ENCODE measurements around the gene LRCH4. TPM values are rescaled to one million over a fixed set of nuclear protein-coding genes. Genes with fewer than 3 reads are reported as not detected.

Gene LRCH4
- total RNA-seq, 1 experiment from 2014 or later, result 29.0 TPM

GRCh38 chr7:100562195-100563099 lies 23.5 kb downstream of the LRCH4 start:
- Mint-ChIP-seq H3K9me3 (ENCODE audit: low read depth, unreplicated experiment) (no peaks in the 10 kb centered on the region), H3K36me3 (ENCODE audit: insufficient read depth, unreplicated experiment) (peaks cover 47% of the 10 kb centered on the region), H3K27me3 (ENCODE audit: unreplicated experiment) (no peaks in the 10 kb centered on the region), H3K4me3 (ENCODE audit: low read depth, unreplicated experiment) (no peak overlapping the region), H3K4me1 (ENCODE audit: low read depth, unreplicated experiment) (peaks cover 10% of the 10 kb centered on the region), H3K27ac (ENCODE audit: unreplicated experiment) (no peak overlapping the region)
- CTCF ChIA-PET, result no interaction called here
- TF ChIP-seq, protein P1, sequence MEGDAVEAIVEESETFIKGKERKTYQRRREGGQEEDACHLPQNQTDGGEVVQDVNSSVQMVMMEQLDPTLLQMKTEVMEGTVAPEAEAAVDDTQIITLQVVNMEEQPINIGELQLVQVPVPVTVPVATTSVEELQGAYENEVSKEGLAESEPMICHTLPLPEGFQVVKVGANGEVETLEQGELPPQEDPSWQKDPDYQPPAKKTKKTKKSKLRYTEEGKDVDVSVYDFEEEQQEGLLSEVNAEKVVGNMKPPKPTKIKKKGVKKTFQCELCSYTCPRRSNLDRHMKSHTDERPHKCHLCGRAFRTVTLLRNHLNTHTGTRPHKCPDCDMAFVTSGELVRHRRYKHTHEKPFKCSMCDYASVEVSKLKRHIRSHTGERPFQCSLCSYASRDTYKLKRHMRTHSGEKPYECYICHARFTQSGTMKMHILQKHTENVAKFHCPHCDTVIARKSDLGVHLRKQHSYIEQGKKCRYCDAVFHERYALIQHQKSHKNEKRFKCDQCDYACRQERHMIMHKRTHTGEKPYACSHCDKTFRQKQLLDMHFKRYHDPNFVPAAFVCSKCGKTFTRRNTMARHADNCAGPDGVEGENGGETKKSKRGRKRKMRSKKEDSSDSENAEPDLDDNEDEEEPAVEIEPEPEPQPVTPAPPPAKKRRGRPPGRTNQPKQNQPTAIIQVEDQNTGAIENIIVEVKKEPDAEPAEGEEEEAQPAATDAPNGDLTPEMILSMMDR (IDR thresholded peaks at IDR 0.05; ENCODE audit: unreplicated experiment), result no peak
- DNase-seq, result no peak
- no TSS peak for BruUV-seq (replicated peaks)
- intact Hi-C loops (cut with micrococcal nuclease; ENCODE audit: unreplicated experiment), result no loop called here

DNA sequence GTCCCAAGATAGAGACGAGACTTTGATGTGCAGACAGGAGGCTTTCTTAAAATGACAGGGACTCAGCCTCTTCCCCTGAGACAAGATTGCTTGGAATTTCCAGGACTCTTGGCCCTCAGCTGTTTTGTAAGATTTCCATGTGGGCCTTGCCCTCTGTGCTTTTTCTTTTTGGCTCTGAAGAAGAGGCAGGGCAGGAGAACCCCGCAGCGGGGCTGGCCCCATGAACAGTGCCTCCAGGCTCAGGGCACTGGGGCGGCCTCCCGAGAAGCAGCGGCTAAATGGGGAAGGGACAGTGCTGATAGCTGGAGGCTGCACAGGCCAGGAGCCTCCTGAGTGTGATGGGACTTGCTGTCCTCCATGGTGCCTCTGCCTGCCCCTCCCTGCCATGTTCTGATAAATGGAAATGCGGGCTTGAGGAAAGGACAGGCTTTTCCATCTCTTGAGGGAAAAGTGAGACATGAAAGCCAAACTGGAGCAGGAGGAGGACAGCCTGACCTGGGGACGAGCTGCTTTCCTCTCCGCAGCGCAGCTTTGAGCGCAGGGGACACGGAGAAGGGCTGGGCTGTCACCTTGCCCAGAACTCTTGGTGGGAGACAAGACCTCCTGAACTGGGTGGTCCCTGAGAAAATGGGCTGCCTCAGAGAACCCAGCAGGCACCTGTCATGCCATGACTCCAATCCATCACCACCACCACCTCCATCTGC lies 24.3 kb downstream of the LRCH4 start:
- no peaks in the 10 kb centered on the region for H3K27me3 Mint-ChIP-seq (ENCODE audit: unreplicated experiment)
- H3K4me3 Mint-ChIP-seq (ENCODE audit: low read depth, unreplicated experiment), result no peak overlapping the region
- no peaks in the 10 kb centered on the region for H3K9me3 Mint-ChIP-seq (ENCODE audit: low read depth, unreplicated experiment)
- no peak for DNase-seq
- H3K36me3 Mint-ChIP-seq (ENCODE audit: insufficient read depth, unreplicated experiment), result peaks cover 51% of the 10 kb centered on the region
- no TSS peak for BruUV-seq (replicated peaks)
- CTCF ChIA-PET, result no interaction called here
- intact Hi-C loops (cut with micrococcal nuclease; ENCODE audit: unreplicated experiment), result no loop called here
- H3K27ac Mint-ChIP-seq (ENCODE audit: unreplicated experiment), result no peak overlapping the region
- H3K4me1 Mint-ChIP-seq (ENCODE audit: low read depth, unreplicated experiment), result peaks cover 5% of the 10 kb centered on the region
- TF ChIP-seq, protein P1 (IDR thresholded peaks at IDR 0.05; ENCODE audit: unreplicated experiment), result no peak

DNA sequence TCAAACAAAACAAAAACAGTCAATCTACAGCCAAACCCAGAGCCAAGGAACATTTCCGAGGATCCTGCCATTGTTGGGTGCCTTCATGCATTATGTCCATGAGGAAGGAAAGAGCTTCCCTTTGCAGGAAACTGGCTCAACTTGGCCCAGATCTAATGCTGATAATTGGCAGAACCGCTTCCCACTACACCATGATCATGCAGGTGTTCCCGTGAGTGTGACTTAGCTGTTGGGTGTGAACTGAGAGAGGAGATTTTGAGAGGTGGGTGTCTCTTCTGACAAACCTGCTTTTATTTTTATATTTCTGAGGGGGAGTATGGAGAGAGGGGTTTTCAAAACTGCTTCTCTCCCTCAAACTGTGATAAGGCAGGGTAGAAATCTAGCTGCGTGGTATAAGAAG lies 26.8 kb downstream of the LRCH4 start:
- Mint-ChIP-seq H3K27me3 (ENCODE audit: unreplicated experiment) (no peaks in the 10 kb centered on the region), H3K27ac (ENCODE audit: unreplicated experiment) (no peak overlapping the region), H3K36me3 (ENCODE audit: insufficient read depth, unreplicated experiment) (peaks cover 48% of the 10 kb centered on the region), H3K4me3 (ENCODE audit: low read depth, unreplicated experiment) (no peak overlapping the region), H3K9me3 (ENCODE audit: low read depth, unreplicated experiment) (no peaks in the 10 kb centered on the region), H3K4me1 (ENCODE audit: low read depth, unreplicated experiment) (no peaks in the 10 kb centered on the region)
- DNase-seq, result no peak
- BruUV-seq (replicated peaks), result no TSS peak
- CTCF ChIA-PET, result interaction anchor here (0.6 to 2.2 kb wide), 9 partner anchors 9 to 461 kb away, joined by 3 to 12 read pairs (median 4); partner anchors contain the start of gene POP7
- TF ChIP-seq, protein P1 (IDR thresholded peaks at IDR 0.05; ENCODE audit: unreplicated experiment), result no peak
- intact Hi-C loops (cut with micrococcal nuclease; ENCODE audit: unreplicated experiment), result loop anchor here (2.0 kb wide), 1 partner anchor 90 kb away; no protein-coding TSS in a partner anchor

DNA sequence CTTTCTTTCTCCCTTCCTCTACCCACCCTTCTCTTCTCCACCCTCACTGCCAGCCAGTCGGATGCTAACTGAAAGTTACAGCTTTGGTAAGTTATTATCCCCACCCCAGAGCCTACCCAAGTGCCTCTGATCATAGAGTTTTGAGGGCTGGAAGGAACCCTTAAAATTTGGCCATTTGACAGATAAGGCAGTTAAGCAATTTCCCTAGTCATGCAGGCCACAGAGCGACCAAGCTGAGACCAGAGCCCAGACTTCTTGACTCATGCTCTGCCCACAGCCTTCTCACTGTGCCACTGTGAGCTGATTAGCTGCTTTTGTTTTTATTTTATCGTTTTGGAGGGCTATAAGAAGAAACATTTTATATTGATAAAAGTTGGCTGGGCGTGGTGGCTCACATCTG lies 29.4 kb downstream of the LRCH4 start:
- TF ChIP-seq, protein P1 (IDR thresholded peaks at IDR 0.05; ENCODE audit: unreplicated experiment), result no peak
- no peak for DNase-seq
- H3K27ac Mint-ChIP-seq (ENCODE audit: unreplicated experiment), result no peak overlapping the region
- peaks cover 48% of the 10 kb centered on the region for H3K36me3 Mint-ChIP-seq (ENCODE audit: insufficient read depth, unreplicated experiment)
- intact Hi-C loops (cut with micrococcal nuclease; ENCODE audit: unreplicated experiment), result no loop called here
- BruUV-seq (replicated peaks), result no TSS peak
- H3K9me3 Mint-ChIP-seq (ENCODE audit: low read depth, unreplicated experiment), result no peaks in the 10 kb centered on the region
- H3K4me3 Mint-ChIP-seq (ENCODE audit: low read depth, unreplicated experiment), result no peak overlapping the region
- no peaks in the 10 kb centered on the region for H3K27me3 Mint-ChIP-seq (ENCODE audit: unreplicated experiment)
- CTCF ChIA-PET, result no interaction called here
- no peaks in the 10 kb centered on the region for H3K4me1 Mint-ChIP-seq (ENCODE audit: low read depth, unreplicated experiment)
